D721Med (cell line): Measurements from ENCODE around the gene THSD4.

ENCODE experiments used
- DNase-seq: peaks from one replicate; pipeline ENCODE4 v3.0.0; 2011; ENCODE audit warnings: low spot score; ENCODE audit not compliant: insufficient read length
- FAIRE-seq: peaks from 2 replicates; lab custom pipeline; 2011; peaks lifted over from hg19 to GRCh38; lab: Jason Lieb, UNC
- TF ChIP-seq, protein P1 (sequence below): IDR thresholded peaks from 2 replicates; pipeline ENCODE4 v1.5.1; 2012; ENCODE audit warnings: mild to moderate bottlenecking, control low read depth; ENCODE audit not compliant: insufficient read depth; ENCODE audit errors: missing control alignments

Gene THSD4

DNA sequence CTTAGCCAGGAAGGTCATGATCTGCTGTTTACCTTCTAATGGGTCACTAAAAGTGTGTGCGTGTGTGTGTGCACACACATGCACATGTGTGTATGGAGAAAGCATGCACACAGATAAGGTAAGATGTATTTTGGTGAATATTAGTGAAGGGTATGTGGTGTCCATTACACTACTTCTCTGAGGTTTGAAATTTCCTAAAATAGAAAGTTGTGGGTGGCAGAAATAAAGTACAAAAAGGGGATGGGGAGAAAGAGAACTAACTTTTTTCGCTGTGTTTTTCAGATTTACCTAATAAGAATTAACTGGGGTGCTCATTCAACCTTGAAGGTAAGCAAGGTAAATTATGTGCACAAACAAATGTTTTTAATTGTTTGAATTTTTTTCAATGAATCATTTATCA is 670.7 kb downstream of the THSD4 start:
- FAIRE-seq (no peak), DNase-seq (no peak)
- TF ChIP-seq, protein P1, sequence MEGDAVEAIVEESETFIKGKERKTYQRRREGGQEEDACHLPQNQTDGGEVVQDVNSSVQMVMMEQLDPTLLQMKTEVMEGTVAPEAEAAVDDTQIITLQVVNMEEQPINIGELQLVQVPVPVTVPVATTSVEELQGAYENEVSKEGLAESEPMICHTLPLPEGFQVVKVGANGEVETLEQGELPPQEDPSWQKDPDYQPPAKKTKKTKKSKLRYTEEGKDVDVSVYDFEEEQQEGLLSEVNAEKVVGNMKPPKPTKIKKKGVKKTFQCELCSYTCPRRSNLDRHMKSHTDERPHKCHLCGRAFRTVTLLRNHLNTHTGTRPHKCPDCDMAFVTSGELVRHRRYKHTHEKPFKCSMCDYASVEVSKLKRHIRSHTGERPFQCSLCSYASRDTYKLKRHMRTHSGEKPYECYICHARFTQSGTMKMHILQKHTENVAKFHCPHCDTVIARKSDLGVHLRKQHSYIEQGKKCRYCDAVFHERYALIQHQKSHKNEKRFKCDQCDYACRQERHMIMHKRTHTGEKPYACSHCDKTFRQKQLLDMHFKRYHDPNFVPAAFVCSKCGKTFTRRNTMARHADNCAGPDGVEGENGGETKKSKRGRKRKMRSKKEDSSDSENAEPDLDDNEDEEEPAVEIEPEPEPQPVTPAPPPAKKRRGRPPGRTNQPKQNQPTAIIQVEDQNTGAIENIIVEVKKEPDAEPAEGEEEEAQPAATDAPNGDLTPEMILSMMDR: no peak

DNA sequence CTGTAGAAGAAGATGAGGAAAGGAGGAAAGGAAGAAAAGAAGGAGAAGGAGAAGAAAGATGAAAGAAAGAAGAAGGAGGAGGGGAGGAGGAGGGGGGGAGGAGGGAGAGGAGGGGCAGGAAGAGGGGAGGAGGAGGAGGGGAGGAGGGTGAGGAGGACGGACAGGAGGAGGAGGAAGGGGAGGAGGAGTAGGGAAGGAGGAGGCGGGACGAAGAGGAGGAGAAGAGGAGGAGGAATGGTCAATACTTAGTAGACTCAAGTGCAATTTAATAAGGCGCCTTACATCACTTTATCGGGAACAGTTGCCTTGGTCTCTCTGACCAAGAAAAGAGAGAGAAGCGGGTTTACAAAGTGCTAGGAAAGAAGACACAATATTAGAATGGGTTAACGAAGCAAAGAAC is 671.4 kb downstream of the THSD4 start:
- DNase-seq (no peak), FAIRE-seq (no peak)
- TF ChIP-seq, protein P1: no peak

DNA sequence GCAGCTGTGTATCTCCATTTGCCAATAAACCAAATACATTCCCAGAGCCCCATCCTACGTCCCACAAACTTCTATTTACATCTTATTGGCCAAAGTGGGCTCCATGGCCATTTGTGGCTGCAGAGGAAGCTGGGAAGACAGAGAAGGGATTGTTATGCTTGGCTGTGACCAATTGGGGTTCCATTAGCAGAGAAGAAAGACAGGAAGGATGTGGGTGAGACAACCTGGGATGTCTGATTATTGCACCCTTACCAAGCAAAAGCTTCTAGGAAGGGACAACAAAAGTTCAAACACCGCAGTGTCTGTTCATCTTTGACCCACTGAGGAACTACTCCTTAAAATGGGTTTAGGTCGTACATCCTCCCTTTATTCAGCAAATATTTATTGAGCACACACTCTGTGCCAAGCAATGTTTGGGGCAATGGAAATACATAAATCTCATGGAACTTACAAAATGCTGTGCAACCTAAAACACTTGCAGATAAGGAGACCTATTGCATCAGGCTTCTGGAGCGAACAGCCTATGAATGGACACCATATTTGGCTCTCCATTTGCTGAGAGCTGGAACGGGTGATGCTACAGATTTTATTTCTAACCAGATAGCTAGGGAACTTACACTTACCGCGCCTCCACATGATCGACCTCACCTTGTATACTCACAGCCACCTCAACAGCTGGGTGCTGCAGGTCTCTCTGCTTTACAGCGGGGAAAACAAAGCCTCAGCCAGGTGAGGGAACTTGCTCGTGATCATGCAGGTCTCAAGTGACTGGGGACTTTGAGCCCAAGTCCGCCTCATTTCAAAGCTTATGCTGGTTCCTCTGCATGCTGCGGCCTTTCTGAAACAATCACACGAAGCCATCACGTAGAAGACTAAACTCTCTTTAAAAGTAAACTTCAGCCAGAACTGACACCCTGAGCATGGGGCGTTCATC is 673.6 kb downstream of the THSD4 start:
- TF ChIP-seq, protein P1: no peak
- no peak for DNase-seq
- no peak for FAIRE-seq

DNA sequence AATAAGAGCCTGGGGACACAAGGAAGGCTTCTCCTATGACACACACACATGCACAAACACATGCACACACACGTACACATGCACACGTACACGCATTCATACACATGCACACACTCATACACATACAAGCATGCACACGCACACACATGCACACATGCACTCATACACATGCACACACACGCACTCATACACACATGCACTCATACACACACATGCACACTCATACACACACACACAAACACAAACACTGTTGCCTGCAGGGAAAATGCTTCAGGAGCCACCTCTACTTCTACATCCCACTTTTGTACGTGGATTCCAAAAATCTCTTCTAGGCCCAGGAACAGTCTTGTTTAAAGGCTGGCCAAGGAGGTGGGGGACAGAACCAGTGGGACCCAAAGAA is 674.3 kb downstream of the THSD4 start:
- TF ChIP-seq, protein P1: no peak
- DNase-seq (no peak), FAIRE-seq (no peak)

DNA sequence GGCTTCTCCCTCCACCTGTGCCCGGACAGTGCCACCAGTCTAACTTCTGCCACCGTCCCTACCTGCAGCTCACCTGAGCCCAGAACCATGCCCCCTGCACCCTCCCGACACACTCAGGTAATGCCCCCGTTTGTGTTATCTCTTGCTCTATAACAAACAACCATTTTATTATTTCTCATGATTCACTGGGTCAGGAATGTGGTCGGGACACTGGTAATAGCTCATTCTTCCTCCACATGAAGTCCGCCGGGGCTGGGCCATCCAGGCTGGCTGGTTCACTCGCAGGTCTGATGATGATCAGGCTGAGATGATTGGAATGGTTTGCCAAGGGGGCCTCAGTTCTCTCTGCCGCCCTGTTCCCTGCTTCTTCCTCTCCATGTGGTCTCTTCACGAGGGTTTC is 674.8 kb downstream of the THSD4 start:
- no peak for DNase-seq
- FAIRE-seq: no peak
- TF ChIP-seq, protein P1: no peak

DNA sequence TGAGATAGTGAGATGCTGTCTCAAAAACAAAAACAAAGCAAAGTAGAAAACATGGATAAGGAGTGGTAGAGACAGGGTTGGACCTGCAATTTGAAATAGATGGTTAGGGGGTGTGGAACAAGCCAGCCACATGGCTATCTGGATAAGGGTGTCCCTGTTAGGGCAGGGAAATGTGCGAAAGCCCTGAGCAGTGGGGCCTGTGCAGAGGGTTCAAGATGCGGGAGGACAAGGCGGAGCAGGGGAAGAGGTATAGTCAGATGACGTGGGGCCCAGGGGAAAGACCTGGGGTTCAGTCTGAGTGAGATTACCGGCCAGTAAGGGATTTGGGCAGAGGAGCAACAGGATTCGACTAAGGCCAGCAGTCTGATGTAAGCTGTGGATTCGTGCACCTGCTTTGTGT is 676.7 kb downstream of the THSD4 start:
- DNase-seq (no peak), FAIRE-seq (no peak)
- TF ChIP-seq, protein P1: no peak

DNA sequence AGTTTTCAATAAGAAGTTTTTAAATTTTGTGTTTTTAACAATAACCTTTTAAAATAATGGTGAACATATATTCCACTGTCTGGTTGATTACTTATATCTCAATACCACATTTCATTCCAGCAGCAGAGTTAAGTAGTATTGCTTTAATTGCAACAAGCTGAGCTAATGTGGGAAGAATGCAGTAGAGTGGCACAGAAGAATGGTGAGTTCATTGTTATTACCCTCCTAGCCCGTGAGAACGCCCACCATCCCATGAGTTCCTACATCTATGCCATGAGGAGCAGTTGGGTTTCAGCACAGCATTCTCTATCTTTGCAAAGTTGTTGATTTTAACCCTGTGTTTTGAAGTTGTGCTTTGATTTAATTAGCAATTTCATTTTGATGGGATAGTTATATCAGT is 677.2 kb downstream of the THSD4 start:
- FAIRE-seq (no peak), DNase-seq (no peak)
- TF ChIP-seq, protein P1: no peak
